GM12878 (cell line): ENCODE results near the gene PDRG1. TPM values are rescaled to one million over a fixed set of nuclear protein-coding genes. Genes with fewer than 3 reads are reported as not detected.

Experiments used
- ATAC-seq: fragments of 200-7000 bp; cut with Tn5 transposase; 3 replicates; pipeline ENCODE4 v1.9.1; 2020; ENCODE audit warnings: mild to moderate bottlenecking, moderate library complexity
- BruUV-seq: library from RNA; stranded (reverse); fragments of 400-500 nt; replicated peaks from 2 replicates; lab custom pipeline; 2021; lab: Mats Ljungman, UMichigan
- CTCF ChIA-PET: fragments of 300-600 bp; sonication (Branson Sonifier 250); formaldehyde crosslinking; extraction: SDS; loops from one replicate; lab custom pipeline; 2021; ENCODE audit warnings: inconsistent platforms; lab: Yijun Ruan, JAX
- POLR2A ChIA-PET: fragments of 350-600 bp; formaldehyde crosslinking; extraction: SDS; loops from one replicate; lab custom pipeline; 2021; ENCODE audit warnings: inconsistent platforms; lab: Charles Lee
- RAD21 ChIA-PET: fragments of 300-600 bp; sonication (Branson Sonifier 250); formaldehyde crosslinking; loops from one replicate; lab custom pipeline; 2023; ENCODE audit warnings: antibody characterized with exemption; ENCODE audit not compliant: unreplicated experiment; lab: Charles Lee
- SMC1A ChIA-PET: fragments of 300-600 bp; sonication (Branson Sonifier 250); formaldehyde crosslinking; loops from one replicate; lab custom pipeline; 2023; ENCODE audit not compliant: unreplicated experiment, uncharacterized antibody; lab: Charles Lee
- DNase-seq: peaks from one replicate; pipeline ENCODE4 v3.0.0-alpha.2; 2011; ENCODE audit warnings: low read depth, low spot score
- FAIRE-seq: peaks from 3 replicates; lab custom pipeline; 2011; peaks lifted over from hg19 to GRCh38; lab: Jason Lieb, UNC
- H2AFZ ChIP-seq: 2 replicates; pipeline ENCODE4 v1.6.0; 2011; ENCODE audit warnings: low read depth, low read length, control low read depth; ENCODE audit not compliant: control insufficient read depth
- H3K27ac ChIP-seq: 2 replicates; pipeline ENCODE4 v1.5.1; 2011; ENCODE audit warnings: control low read depth; ENCODE audit not compliant: control insufficient read depth, insufficient read depth
- H3K27me3 ChIP-seq, 2 experiments: replicated peaks in 1 of 2; 2 replicates each; pipeline versions ENCODE4 v1.6.0 to v1.6.1; 2011; ENCODE audit warnings: low read length in 1 of 2; ENCODE audit not compliant: control insufficient read depth in 2 of 2, insufficient read depth in 2 of 2
- H3K36me3 ChIP-seq, 2 experiments: 2 replicates each; pipeline ENCODE4 v1.5.1; 2011; ENCODE audit warnings: low read length in 1 of 2; ENCODE audit not compliant: control insufficient read depth in 2 of 2, insufficient read depth in 2 of 2
- H3K4me1 ChIP-seq: 2 replicates; pipeline ENCODE4 v1.6.1; 2011; ENCODE audit warnings: mild to moderate bottlenecking, low read length, moderate library complexity, mixed read lengths; ENCODE audit not compliant: control insufficient read depth, insufficient read depth
- H3K4me2 ChIP-seq: 2 replicates; pipeline ENCODE4 v1.6.0; 2011; ENCODE audit warnings: control low read depth; ENCODE audit not compliant: control insufficient read depth, insufficient read depth
- H3K4me3 ChIP-seq: fragments of 200-600 bp; sonication (generic); 2 replicates; pipeline ENCODE4 v1.5.1; 2016
- H3K79me2 ChIP-seq: 2 replicates; pipeline ENCODE4 v1.6.0; 2011; ENCODE audit warnings: low read length; ENCODE audit not compliant: control insufficient read depth, insufficient read depth
- H3K9ac ChIP-seq: 2 replicates; pipeline ENCODE4 v1.8.0; 2011; ENCODE audit warnings: low read length, control low read depth, mixed read lengths; ENCODE audit not compliant: control insufficient read depth, insufficient read depth
- H3K9me3 ChIP-seq: replicated peaks from 3 replicates; pipeline ENCODE4 v1.5.1; 2011; ENCODE audit warnings: mild to moderate bottlenecking, low read length; ENCODE audit not compliant: control insufficient read depth, insufficient read depth
- H4K20me1 ChIP-seq: 2 replicates; pipeline ENCODE4 v1.6.0; 2011; ENCODE audit not compliant: control insufficient read depth, insufficient read depth
- CBFB ChIP-seq: IDR thresholded peaks from 2 replicates; pipeline ENCODE4 v1.6.1; 2016; ENCODE audit warnings: antibody characterized with exemption, low read depth
- IKZF1 ChIP-seq: fragments of 450-650 bp; conservative IDR thresholded peaks from 2 replicates; pipeline ENCODE4 v1.6.1; 2017; ENCODE audit warnings: antibody characterized with exemption, mild to moderate bottlenecking
- MTA2 ChIP-seq: fragments of 450-650 bp; IDR thresholded peaks from 2 replicates; pipeline ENCODE4 v1.6.1; 2016; ENCODE audit warnings: low read depth, mild to moderate bottlenecking, moderate library complexity
- NFYA ChIP-seq: IDR thresholded peaks from 2 replicates; pipeline ENCODE4 v1.6.1; 2011; ENCODE audit warnings: low read depth, mild to moderate bottlenecking, low read length, improper control_type of control experiment, borderline replicate concordance
- NR2C1 ChIP-seq: fragments of 450-650 bp; IDR thresholded peaks from 2 replicates; pipeline ENCODE4 v1.6.1; 2017; ENCODE audit warnings: antibody characterized with exemption, mild to moderate bottlenecking, moderate library complexity
- WRNIP1 ChIP-seq: IDR thresholded peaks from 2 replicates; pipeline ENCODE4 v1.6.1; 2011; ENCODE audit warnings: low read depth, low read length, improper control_type of control experiment, borderline replicate concordance
- ZBTB11 ChIP-seq: fragments of 450-650 bp; formaldehyde crosslinking; IDR thresholded peaks from 2 replicates; pipeline ENCODE4 v1.5.0; 2022; ENCODE audit warnings: mild to moderate bottlenecking, missing genetic modification characterization
- ZZZ3 ChIP-seq: IDR thresholded peaks from 2 replicates; pipeline ENCODE4 v1.6.1; 2011; ENCODE audit warnings: low read depth; ENCODE audit not compliant: control insufficient read depth, insufficient read length
- WGBS: methylation state at CpG from one replicate; pipeline ENCODE4 v1.1.6; 2016; ENCODE audit warnings: low lambda C conversion rate; ENCODE audit not compliant: insufficient replicate concordance, insufficient coverage; ENCODE audit errors: missing lambda C conversion rate; 5-methylcytosine and 5-hydroxymethylcytosine counted together
- in situ Hi-C: fragments of 300-500 bp; cut with MboI; formaldehyde crosslinking; loops from 9 replicates; pipeline ENCODE4 v1.14.3; 2018; ENCODE audit warnings: mixed read lengths
- intact Hi-C: fragments of 100-400 bp; cut with micrococcal nuclease; formaldehyde crosslinking; loops from one replicate; pipeline ENCODE4 v1.14.2; 2022; ENCODE audit not compliant: unreplicated experiment
- polyA plus RNA-seq, 11 experiments: library from polyadenylated mRNA; depleted of rRNA in 4 of 11; unstranded in 6 of 11; stranded (reverse) in 5 of 11; fragments of >200 nt; fragmentation: Nextera tagmentation in 4 of 11; fragmentation: Illumina TruSeq in 1 of 11; extraction: Ambion mirVana in 4 of 11; extraction: Trizol in 1 of 11; gene quantifications; 1 replicate in 1 of 11; 2 replicates in 10 of 11; pipeline versions ENCODE4 v1.2.1 to v1.2.3, GENCODE V29; 2011 to 2016; ENCODE audit warnings: inconsistent platforms in 2 of 11, missing spikeins in 2 of 11, low read depth in 1 of 11
- total RNA-seq, 4 experiments: library from RNA; depleted of rRNA in 3 of 4; stranded (reverse); fragments of >200 nt in 3 of 4; fragmentation: Illumina TruSeq in 1 of 4; extraction: Trizol in 1 of 4; gene quantifications; 2 replicates each; pipeline versions ENCODE4 v1.2.1 to v1.2.3, GENCODE V29; 2013 to 2021
- TF ChIP-seq, protein P1 (sequence below): fragments of 450-650 bp; IDR thresholded peaks from 2 replicates; pipeline ENCODE4 v1.6.1; 2018; ENCODE audit warnings: borderline replicate concordance, mild to moderate bottlenecking; ENCODE audit not compliant: partially characterized antibody

PDRG1 gene
- total and polyA plus RNA-seq, 10 of the 15 experiments (the other 5 are each of a cell fraction or from before 2014, with no cell fraction given) = 11.1 to 55.8 (median 23.3) TPM

DNA sequence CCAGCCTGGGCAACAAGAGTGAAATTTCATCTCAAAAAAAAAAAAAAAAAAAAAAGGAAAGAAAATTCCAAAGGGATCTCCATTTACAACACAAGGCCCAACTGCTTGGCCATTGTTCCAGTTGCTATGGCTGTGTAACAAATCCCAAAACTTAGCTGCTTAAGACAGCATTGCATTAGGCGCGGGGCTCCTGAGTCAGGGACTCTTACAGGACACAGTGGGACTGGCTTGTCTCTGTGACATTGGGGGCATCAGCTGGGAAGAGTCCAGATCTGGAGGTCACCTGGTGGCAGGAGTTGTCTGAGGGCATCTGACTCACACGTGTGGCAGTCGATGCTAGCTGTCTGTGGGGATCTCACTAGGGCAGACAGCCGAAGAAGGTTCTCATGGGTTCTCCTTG, 45.8 kb downstream of the PDRG1 start:
- CTCF ChIA-PET = interaction anchor here (0.9 to 1.5 kb wide), 2 partner anchors 11 to 54 kb away, joined by 3 read pairs; no protein-coding TSS in a partner anchor
- Histone ChIP-seq H3K9me3 (no peaks in the 10 kb centered on the region), H3K27ac (no peak overlapping the region), H3K36me3 (no peaks in the 10 kb centered on the region), H3K9ac (no peak overlapping the region), H3K4me2 (no peak overlapping the region), H3K79me2 (no peaks in the 10 kb centered on the region), H4K20me1 (no peaks in the 10 kb centered on the region), H3K4me1 (no peaks in the 10 kb centered on the region), H3K4me3 (no peak overlapping the region), H2AFZ (no peak overlapping the region), H3K27me3 (no peaks in the 10 kb centered on the region)
- TF ChIP-seq NFYA (no peak), WRNIP1 (no peak), NR2C1 (no peak), MTA2 (no peak), ZBTB11 (CRISPR knock-in tag) (no peak), ZZZ3 (no peak), CBFB (no peak), IKZF1 (no peak)
- TF ChIP-seq, protein P1, sequence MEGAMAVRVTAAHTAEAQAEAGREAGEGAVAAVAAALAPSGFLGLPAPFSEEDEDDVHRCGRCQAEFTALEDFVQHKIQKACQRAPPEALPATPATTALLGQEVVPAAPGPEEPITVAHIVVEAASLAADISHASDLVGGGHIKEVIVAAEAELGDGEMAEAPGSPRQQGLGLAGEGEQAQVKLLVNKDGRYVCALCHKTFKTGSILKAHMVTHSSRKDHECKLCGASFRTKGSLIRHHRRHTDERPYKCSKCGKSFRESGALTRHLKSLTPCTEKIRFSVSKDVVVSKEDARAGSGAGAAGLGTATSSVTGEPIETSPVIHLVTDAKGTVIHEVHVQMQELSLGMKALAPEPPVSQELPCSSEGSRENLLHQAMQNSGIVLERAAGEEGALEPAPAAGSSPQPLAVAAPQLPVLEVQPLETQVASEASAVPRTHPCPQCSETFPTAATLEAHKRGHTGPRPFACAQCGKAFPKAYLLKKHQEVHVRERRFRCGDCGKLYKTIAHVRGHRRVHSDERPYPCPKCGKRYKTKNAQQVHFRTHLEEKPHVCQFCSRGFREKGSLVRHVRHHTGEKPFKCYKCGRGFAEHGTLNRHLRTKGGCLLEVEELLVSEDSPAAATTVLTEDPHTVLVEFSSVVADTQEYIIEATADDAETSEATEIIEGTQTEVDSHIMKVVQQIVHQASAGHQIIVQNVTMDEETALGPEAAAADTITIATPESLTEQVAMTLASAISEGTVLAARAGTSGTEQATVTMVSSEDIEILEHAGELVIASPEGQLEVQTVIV = no peak
- no peak for DNase-seq
- ATAC-seq = no peak
- FAIRE-seq = no peak
- intact Hi-C loops = no loop called here
- RAD21 ChIA-PET = interaction anchor here (0.7 kb wide), 1 partner anchor 9 kb away, joined by 4 read pairs; no protein-coding TSS in a partner anchor
- POLR2A ChIA-PET = no interaction called here
- 77% methylated on average over 5 of the region's 5 CpGs for WGBS
- BruUV-seq = no TSS peak
- in situ Hi-C loops = no loop called here
- SMC1A ChIA-PET = interaction anchor here (1.0 kb wide), 1 partner anchor 12 kb away, joined by 3 read pairs; no protein-coding TSS in a partner anchor
